Activated T-helper 9 cell treated with anti-CD3 and anti-CD28 coated beads, Interleukin-2, amount 50 U/mL, for 16 hours (primary cell): ENCODE data around the gene PCDHGA12.
"Not testable (repeated sequence)": the region's sequence is repeated elsewhere in the genome, so short reads cannot be mapped to it uniquely, and the experiment has no call there.

Experiments used
- DNase-seq: peaks from one replicate; pipeline ENCODE4 v3.0.0-alpha.2; 2020; ENCODE audit warnings: low read depth

The PCDHGA12 gene

DNA sequence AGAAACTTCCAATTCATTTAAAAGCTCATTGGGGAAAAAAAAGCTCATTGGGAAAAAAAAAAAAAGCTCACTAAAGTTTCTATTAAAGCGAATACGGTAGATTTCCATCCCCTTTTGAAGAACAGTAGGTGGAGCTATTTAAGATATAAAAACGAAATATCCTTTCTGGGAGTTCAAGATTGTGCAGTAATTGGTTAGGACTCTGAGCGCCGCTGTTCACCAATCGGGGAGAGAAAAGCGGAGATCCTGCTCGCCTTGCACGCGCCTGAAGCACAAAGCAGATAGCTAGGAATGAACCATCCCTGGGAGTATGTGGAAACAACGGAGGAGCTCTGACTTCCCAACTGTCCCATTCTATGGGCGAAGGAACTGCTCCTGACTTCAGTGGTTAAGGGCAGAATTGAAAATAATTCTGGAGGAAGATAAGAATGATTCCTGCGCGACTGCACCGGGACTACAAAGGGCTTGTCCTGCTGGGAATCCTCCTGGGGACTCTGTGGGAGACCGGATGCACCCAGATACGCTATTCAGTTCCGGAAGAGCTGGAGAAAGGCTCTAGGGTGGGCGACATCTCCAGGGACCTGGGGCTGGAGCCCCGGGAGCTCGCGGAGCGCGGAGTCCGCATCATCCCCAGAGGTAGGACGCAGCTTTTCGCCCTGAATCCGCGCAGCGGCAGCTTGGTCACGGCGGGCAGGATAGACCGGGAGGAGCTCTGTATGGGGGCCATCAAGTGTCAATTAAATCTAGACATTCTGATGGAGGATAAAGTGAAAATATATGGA, at the start of gene PCDHGA12:
PCDHGA12 (plus strand) TSS at position 176 of the 782 bp plus-strand sequence; CDS start at position 429, 253 bp downstream.
- DNase-seq, result no peak

GRCh38 chr5:141382469-141383294, 47.6 kb upstream of the PCDHGA12 start, which contains the start of gene PCDHGA7:
Gene PCDHGA7 (plus strand): TSS chr5:141382742. CDS start chr5:141382900, 158 bp downstream.
- DNase-seq, result no peak

- DNase-seq, result no peak
Measured at GRCh38 chr5:141383345-141383744, 47.0 kb upstream of the PCDHGA12 start.

GRCh38 chr5:141384471-141385267, 45.6 kb upstream of the PCDHGA12 start:
- DNase-seq, result no peak

DNA sequence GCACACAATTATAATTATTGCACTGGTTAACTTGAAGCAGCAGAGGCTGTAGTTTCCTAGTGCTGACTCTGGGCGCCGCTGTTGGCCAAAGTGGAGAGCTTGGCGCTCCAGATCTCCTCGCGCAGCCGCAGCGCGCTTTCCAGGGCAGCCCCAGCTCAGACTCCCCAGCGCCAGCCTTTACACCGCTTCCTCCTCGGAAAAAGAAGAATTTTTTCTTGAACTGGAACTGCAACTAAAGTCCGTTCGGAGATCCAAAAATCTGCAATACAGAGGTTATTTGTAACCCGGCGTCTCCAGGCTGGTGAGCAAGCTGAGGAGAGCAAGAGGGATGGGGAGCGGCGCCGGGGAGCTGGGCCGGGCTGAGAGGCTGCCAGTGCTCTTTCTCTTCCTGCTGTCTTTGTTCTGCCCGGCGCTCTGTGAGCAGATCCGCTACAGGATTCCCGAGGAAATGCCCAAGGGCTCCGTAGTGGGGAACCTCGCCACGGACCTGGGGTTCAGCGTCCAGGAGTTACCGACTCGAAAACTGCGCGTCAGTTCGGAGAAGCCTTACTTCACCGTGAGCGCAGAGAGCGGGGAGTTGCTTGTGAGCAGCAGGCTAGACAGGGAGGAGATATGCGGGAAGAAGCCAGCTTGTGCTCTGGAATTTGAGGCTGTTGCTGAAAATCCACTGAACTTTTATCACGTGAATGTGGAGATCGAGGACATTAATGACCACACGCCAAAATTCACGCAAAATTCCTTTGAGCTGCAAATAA, 42.6 kb upstream of the PCDHGA12 start, which contains the start of gene PCDHGB4:
PCDHGB4 (plus strand) TSS at position 142 of the 755 bp plus-strand sequence; CDS start at position 329, 187 bp downstream.
- not testable (repeated sequence) for DNase-seq

DNA sequence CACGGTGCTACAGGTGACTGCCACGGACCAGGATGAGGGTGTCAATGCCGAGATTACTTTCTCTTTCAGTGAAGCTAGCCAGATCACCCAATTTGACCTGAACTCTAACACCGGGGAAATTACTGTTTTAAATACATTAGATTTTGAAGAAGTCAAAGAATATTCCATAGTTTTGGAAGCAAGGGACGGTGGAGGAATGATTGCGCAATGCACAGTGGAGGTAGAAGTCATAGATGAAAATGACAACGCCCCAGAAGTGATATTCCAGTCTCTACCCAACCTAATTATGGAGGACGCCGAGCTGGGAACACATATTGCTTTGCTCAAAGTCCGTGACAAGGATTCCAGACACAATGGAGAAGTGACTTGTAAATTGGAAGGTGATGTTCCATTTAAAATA, 41.6 kb upstream of the PCDHGA12 start:
- no peak for DNase-seq

DNA sequence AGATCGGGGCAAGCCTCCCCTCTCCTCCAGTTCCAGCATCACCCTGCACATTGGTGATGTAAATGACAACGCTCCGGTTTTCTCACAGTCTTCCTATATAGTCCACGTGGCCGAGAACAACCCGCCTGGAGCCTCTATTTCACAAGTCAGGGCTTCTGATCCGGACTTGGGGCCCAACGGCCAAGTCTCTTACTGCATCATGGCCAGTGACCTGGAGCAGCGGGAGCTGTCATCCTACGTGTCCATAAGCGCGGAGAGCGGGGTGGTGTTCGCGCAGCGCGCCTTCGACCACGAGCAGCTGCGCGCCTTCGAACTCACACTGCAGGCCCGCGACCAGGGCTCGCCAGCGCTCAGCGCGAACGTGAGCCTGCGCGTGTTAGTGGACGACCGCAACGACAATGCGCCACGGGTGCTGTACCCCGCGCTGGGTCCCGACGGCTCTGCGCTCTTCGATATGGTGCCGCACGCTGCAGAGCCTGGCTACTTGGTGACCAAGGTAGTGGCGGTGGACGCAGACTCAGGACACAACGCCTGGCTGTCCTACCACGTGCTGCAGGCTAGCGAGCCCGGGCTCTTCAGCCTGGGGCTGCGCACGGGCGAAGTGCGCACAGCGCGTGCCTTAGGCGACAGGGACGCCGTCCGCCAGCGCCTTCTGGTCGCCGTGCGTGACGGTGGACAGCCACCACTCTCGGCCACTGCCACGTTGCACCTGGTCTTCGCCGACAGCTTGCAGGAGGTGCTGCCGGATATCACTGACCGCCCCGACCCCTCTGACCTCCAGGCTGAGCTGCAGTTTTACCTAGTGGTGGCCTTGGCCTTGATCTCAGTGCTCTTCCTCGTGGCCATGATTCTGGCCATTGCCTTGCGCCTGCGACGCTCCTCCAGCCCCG, 40.9 kb upstream of the PCDHGA12 start:
- DNase-seq, result no peak

DNA sequence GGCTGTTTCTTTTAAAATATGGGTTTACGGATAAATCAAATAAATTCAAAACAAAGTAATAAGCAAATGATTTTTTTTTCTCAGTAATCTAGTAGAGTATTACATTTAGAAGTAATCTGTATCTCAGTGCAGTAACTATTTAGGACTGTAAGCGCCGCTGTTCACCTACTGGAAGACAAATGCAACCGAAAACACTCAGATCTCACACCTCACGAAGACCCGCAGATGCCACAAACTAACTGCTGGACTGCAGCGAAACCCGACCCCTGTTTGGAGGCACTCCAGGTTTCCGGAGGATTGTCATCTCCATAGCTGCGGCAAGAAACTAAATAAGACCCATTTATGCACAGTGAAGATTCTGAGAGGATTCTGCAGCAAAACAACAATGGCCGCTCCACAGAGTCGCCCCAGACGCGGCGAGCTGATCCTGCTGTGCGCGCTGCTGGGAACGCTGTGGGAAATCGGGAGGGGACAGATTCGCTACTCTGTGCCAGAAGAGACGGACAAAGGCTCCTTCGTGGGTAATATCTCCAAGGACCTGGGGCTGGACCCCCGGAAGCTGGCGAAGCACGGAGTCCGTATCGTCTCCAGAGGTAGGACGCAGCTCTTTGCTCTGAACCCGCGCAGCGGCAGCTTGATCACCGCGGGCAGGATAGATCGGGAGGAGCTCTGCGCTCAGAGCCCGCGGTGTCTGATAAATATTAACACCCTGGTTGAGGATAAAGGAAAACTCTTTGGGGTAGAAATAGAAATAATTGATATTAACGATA, 37.7 kb upstream of the PCDHGA12 start, which contains the start of gene PCDHGA8:
PCDHGA8 (plus strand) TSS at position 205 of the 770 bp plus-strand sequence; CDS start at position 386, 181 bp downstream.
- DNase-seq, result no peak

- no peak for DNase-seq
Measured at GRCh38 chr5:141393267-141393666, 37.0 kb upstream of the PCDHGA12 start.

DNA sequence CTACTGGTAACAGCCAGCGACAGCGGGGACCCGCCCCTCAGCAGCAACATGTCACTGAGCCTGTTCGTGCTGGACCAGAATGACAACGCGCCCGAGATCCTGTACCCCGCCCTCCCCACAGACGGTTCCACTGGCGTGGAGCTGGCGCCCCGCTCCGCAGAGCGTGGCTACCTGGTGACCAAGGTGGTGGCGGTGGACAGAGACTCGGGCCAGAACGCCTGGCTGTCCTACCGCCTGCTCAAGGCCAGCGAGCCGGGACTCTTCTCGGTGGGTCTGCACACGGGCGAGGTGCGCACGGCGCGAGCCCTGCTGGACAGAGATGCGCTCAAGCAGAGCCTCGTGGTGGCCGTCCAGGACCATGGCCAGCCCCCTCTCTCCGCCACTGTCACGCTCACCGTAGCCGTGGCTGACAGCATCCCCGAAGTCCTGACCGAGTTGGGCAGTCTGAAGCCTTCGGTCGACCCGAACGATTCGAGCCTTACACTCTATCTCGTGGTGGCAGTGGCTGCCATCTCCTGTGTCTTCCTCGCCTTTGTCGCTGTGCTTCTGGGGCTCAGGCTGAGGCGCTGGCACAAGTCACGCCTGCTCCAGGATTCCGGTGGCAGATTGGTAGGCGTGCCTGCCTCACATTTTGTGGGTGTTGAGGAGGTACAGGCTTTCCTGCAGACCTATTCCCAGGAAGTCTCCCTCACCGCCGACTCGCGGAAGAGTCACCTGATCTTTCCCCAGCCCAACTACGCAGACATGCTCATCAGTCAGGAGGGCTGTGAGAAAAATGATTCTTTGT, 35.7 kb upstream of the PCDHGA12 start:
- not testable (repeated sequence) for DNase-seq

DNA sequence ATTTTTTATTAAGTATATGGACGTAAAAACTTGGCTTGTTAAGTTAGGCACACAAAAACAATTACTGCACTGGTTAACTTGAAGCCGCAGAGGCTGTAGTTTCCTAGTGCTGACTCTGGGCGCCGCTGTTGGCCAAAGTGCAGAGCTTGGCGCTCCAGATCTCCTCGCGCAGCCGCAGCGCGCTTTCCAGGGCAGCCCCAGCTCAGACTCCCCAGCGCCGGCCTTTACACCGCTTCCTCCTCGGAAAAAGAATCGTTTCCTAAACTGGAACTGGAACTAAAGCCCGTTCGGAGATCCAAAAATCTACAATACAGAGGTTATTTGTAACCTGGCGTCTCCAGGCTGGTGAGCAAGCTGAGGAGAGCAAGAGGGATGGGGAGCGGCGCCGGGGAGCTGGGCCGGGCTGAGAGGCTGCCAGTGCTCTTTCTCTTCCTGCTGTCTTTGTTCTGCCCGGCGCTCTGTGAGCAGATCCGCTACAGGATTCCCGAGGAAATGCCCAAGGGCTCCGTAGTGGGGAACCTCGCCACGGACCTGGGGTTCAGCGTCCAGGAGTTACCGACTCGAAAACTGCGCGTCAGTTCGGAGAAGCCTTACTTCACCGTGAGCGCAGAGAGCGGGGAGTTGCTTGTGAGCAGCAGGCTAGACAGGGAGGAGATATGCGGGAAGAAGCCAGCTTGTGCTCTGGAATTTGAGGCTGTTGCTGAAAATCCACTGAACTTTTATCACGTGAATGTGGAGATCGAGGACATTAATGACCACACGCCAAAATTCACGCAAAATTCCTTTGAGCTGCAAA, 32.4 kb upstream of the PCDHGA12 start, which contains the start of gene PCDHGB5:
PCDHGB5 (plus strand) TSS at position 192 of the 796 bp plus-strand sequence; CDS start at position 373, 181 bp downstream.
- not testable (repeated sequence) for DNase-seq

DNA sequence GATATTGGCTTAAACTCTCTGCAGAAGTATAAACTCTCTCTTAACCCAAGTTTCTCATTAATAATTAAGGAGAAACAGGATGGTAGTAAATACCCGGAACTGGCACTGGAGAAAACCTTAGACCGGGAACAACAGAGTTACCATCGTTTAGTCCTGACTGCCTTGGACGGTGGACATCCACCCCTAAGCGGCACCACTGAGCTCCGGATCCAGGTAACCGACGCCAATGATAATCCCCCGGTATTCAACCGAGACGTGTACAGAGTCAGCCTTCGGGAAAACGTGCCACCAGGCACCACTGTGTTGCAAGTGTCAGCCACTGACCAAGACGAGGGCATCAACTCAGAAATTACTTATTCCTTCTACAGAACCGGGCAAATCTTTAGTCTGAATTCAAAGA, 31.7 kb upstream of the PCDHGA12 start:
- DNase-seq, result no peak

DNA sequence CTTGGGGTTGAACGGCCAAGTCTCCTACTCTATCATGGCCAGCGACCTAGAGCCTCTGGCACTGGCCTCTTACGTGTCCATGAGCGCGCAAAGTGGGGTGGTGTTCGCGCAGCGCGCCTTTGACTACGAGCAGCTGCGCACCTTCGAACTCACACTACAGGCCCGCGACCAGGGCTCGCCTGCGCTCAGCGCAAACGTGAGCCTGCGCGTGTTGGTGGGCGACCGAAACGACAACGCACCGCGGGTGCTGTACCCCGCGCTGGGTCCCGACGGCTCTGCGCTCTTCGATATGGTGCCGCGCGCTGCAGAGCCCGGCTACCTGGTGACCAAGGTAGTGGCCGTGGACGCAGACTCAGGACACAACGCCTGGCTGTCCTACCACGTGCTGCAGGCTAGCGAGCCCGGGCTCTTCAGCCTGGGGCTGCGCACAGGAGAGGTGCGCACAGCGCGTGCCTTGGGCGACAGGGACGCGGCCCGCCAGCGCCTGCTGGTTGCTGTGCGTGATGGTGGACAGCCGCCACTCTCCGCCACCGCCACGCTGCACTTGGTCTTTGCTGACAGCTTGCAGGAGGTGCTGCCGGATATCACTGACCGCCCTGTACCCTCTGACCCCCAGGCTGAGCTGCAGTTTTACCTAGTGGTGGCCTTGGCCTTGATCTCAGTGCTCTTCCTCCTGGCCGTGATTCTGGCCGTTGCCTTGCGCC, 30.6 kb upstream of the PCDHGA12 start:
- DNase-seq, result no peak

DNA sequence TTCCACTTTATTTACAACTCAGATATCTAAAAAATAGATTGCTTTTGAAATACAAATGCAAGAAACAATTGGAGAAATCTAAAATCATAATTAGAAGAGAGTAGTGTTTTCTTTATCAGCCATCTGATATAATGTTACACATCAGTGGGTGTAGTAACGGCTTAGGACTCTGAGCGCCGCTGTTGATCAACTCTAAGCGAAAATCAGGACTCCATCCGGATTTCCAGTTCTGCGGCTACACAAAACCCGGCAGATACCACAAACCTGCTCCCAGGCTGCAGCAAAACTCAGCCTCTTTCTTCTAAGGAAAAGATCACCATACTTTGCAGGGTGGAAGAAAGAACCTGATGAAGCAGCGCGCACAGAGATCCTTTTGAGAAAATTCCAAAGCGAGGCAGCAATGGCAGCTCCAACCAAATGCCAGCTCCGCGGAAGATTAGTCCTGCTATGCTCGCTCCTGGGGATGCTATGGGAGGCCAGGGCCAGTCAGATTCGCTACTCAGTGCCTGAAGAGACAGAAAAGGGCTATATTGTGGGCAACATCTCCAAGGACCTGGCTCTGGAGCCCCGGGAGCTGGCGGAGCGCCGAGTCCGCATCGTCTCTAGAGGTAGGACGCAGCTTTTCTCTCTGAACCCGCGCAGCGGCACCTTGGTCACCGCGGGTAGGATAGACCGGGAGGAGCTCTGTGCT, 27.6 kb upstream of the PCDHGA12 start, which contains the start of gene PCDHGA9:
PCDHGA9 (plus strand) TSS at position 226 of the 691 bp plus-strand sequence; CDS start at position 401, 175 bp downstream.
- DNase-seq, result no peak

DNA sequence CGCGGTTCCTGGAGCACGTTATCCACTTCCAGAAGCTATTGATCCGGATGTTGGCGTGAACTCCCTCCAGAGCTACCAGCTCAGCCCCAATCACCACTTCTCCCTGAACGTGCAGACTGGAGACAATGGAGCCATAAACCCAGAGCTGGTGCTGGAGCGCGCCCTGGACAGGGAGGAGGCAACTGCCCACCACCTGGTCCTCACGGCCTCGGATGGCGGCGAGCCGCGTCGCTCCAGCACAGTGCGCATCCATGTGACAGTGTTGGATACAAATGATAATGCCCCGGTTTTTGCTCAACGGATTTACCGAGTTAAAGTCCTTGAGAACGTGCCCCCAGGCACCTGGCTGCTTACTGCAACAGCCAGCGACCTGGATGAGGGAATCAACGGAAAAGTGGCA, 26.9 kb upstream of the PCDHGA12 start:
- no peak for DNase-seq
